IPS-18c (cell line): ENCODE measurements around the gene ATP10D.

ENCODE experiments used
- H3K4me3 ChIP-seq: 2 replicates; pipeline ENCODE4 v1.7.0; 2013; ENCODE audit warnings: low read depth, mild to moderate bottlenecking, low read length, moderate library complexity; ENCODE audit not compliant: insufficient read depth
- H3K9me3 ChIP-seq: one replicate; pipeline ENCODE4 v1.6.1; 2013; ENCODE audit warnings: mild to moderate bottlenecking, low read length, moderate library complexity; ENCODE audit not compliant: control insufficient read depth, insufficient read depth

ATP10D gene

GRCh38 chr4:47612116-47613023 lies 127.3 kb downstream of the ATP10D start:
- no peak overlapping the region for H3K4me3 ChIP-seq
- no peaks in the 10 kb centered on the region for H3K9me3 ChIP-seq

- H3K4me3 ChIP-seq = no peak overlapping the region
- no peaks in the 10 kb centered on the region for H3K9me3 ChIP-seq
Observed at GRCh38 chr4:47615385-47615784, 130.3 kb downstream of the ATP10D start.

- no peak overlapping the region for H3K4me3 ChIP-seq
- H3K9me3 ChIP-seq = no peaks in the 10 kb centered on the region
Observed at GRCh38 chr4:47617607-47618006, 132.5 kb downstream of the ATP10D start.

- H3K4me3 ChIP-seq = no peak overlapping the region
- H3K9me3 ChIP-seq = no peaks in the 10 kb centered on the region
Observed at GRCh38 chr4:47619691-47620090, 134.6 kb downstream of the ATP10D start.

- H3K4me3 ChIP-seq = no peak overlapping the region
- H3K9me3 ChIP-seq = no peaks in the 10 kb centered on the region
Observed at GRCh38 chr4:47621181-47621580, 136.1 kb downstream of the ATP10D start.

- Histone ChIP-seq H3K4me3 (no peak overlapping the region), H3K9me3 (no peaks in the 10 kb centered on the region)
Observed at GRCh38 chr4:47624031-47624441, 139.0 kb downstream of the ATP10D start.

- no peak overlapping the region for H3K4me3 ChIP-seq
Observed at GRCh38 chr4:47631161-47631560, 146.1 kb downstream of the ATP10D start.

GRCh38 chr4:47639531-47639930 lies 154.5 kb downstream of the ATP10D start:
- Histone ChIP-seq H3K4me3 (no peak overlapping the region), H3K9me3 (no peaks in the 10 kb centered on the region)

More at GRCh38 chr4:47631161-47631560, 146.1 kb downstream of the ATP10D start:
- peaks cover 5% of the 10 kb centered on the region for H3K9me3 ChIP-seq

GRCh38 chr4:47640911-47641310 lies 155.8 kb downstream of the ATP10D start:
- Histone ChIP-seq H3K4me3 (no peak overlapping the region), H3K9me3 (no peaks in the 10 kb centered on the region)

- Histone ChIP-seq H3K9me3 (no peaks in the 10 kb centered on the region), H3K4me3 (no peak overlapping the region)
Observed at GRCh38 chr4:47641755-47642154, 156.7 kb downstream of the ATP10D start.

GRCh38 chr4:47642191-47642830 lies 157.2 kb downstream of the ATP10D start:
- Histone ChIP-seq H3K9me3 (no peaks in the 10 kb centered on the region), H3K4me3 (no peak overlapping the region)
